Muscle of back (tissue), 13 donors: ENCODE results near the gene KRT35. TPM values are rescaled to one million over a fixed set of nuclear protein-coding genes. Genes with fewer than 3 reads are reported as not detected.

Experiments used
- DNase-seq, 3 donors: peaks; one replicate each; pipeline versions ENCODE4 v3.0.0 to v3.0.0-alpha.2; 2013
- long read RNA-seq, 9 donors: transcript quantifications; one replicate each; lab custom pipeline, GENCODE V29; 2026
- polyA plus RNA-seq, 10 donors: library from polyadenylated mRNA; unstranded; fragments of 120-200 nt; gene quantifications; one replicate each; pipeline ENCODE4 v1.2.1, GENCODE V29; 2013; ENCODE audit not compliant: insufficient read length in 10 of 10

Gene KRT35
- polyA plus RNA-seq = not detected
- long read RNA-seq, donor 1 = 0 reads
- long read RNA-seq, donor 2 = 0 reads
- long read RNA-seq, donor 3 = 0 reads
- long read RNA-seq, donor 4 = 0 reads
- long read RNA-seq, donor 5 = 0 reads
- long read RNA-seq, donor 6 = 0 reads
- long read RNA-seq, donor 7 = 0 reads
- long read RNA-seq, donor 8 = 0 reads
- long read RNA-seq, donor 9 = 0 reads

- DNase-seq = no peak
These were observed at the start of gene KRT35 for GRCh38 chr17:41481036-41481435. TSS of gene KRT35 (minus strand) at chr17:41481151. CDS start at chr17:41481097, 54 bp downstream.

- DNase-seq = peak in 1 of 3 donors; percentile 33
These were observed 49.4 kb upstream of the KRT35 start for GRCh38 chr17:41530062-41531048.

GRCh38 chr17:41529491-41529915 is 48.6 kb upstream of the KRT35 start:
- DNase-seq = no peak

- DNase-seq = no peak
These were observed 48.0 kb upstream of the KRT35 start for GRCh38 chr17:41528959-41529353.

GRCh38 chr17:41527063-41528023 is 46.4 kb upstream of the KRT35 start:
- DNase-seq = no peak

GRCh38 chr17:41524261-41524660 is 43.3 kb upstream of the KRT35 start:
- DNase-seq = no peak

- no peak for DNase-seq
These were observed 42.8 kb upstream of the KRT35 start for GRCh38 chr17:41523787-41524186.

- no peak for DNase-seq
These were observed 42.3 kb upstream of the KRT35 start for GRCh38 chr17:41523225-41523593.

- DNase-seq = no peak
These were observed 41.6 kb upstream of the KRT35 start for GRCh38 chr17:41522301-41523224.

- peak in 1 of 3 donors; percentile 43 for DNase-seq
These were observed 40.8 kb upstream of the KRT35 start for GRCh38 chr17:41521574-41522261.

- no peak for DNase-seq
These were observed 40.0 kb upstream of the KRT35 start for GRCh38 chr17:41520821-41521521.

GRCh38 chr17:41519501-41520224 is 38.7 kb upstream of the KRT35 start:
- DNase-seq = peak in 1 of 3 donors; percentile 16

GRCh38 chr17:41518789-41519449 is 38.0 kb upstream of the KRT35 start, which contains the start of gene KRT15:
TSS of gene KRT15 (minus strand) at chr17:41518890. CDS start at chr17:41518827, 63 bp downstream.
- no peak for DNase-seq

GRCh38 chr17:41518031-41518430 is 37.1 kb upstream of the KRT35 start:
- no peak for DNase-seq

GRCh38 chr17:41516830-41517283 is 35.9 kb upstream of the KRT35 start:
- no peak for DNase-seq

GRCh38 chr17:41516147-41516829 is 35.3 kb upstream of the KRT35 start:
- no peak for DNase-seq

GRCh38 chr17:41513168-41513547 is 32.2 kb upstream of the KRT35 start:
- DNase-seq = no peak
